K562 (cell line): ENCODE results near the gene FBXW11. TPM values are rescaled to one million over a fixed set of nuclear protein-coding genes. Genes with fewer than 3 reads are reported as not detected.

Source experiments
- ATAC-seq: fragments of 200-7000 bp; cut with Tn5 transposase; 3 replicates; pipeline ENCODE4 v1.9.1; 2020; ENCODE audit warnings: moderate library complexity
- BruUV-seq: library from RNA; stranded (reverse); fragments of 400-500 nt; replicated peaks from 2 replicates; lab custom pipeline; 2021; lab: Mats Ljungman, UMichigan
- CTCF ChIA-PET: fragments of 300-600 bp; formaldehyde crosslinking; extraction: SDS; loops from one replicate; lab custom pipeline; 2021; ENCODE audit warnings: low intra/inter-chr PET ratio; lab: Yijun Ruan, JAX
- POLR2A ChIA-PET: fragments of 300-600, 350-650 bp; sonication (Branson Sonifier 250); formaldehyde crosslinking; extraction: SDS; loops from one replicate; lab custom pipeline; 2021; ENCODE audit warnings: antibody characterized with exemption, inconsistent platforms; lab: Yijun Ruan, JAX
- DNase-seq, 4 experiments: peaks; one replicate each; pipeline versions ENCODE4 v3.0.0 to v3.0.0-alpha.2; 2011 to 2018; ENCODE audit warnings: low spot score in 3 of 4, mixed read lengths in 3 of 4; ENCODE audit errors: extremely low read depth in 1 of 4
- FAIRE-seq: peaks from 2 replicates; lab custom pipeline; 2011; peaks lifted over from hg19 to GRCh38; lab: Jason Lieb, UNC
- H2AFZ ChIP-seq: 2 replicates; pipeline ENCODE4 v1.6.0; 2011; ENCODE audit warnings: low read depth, low read length, control low read depth, inconsistent platforms
- H3K27ac ChIP-seq: fragments of 200-600 bp; 3 replicates; pipeline ENCODE4 v1.8.0; 2011; ENCODE audit warnings: low read depth, mild to moderate bottlenecking, control low read depth, inconsistent platforms, low read length, moderate library complexity, mixed read lengths; ENCODE audit errors: extremely low read depth
- H3K27me3 ChIP-seq, 2 experiments: fragments of 300-600 bp in 1 of 2; 2 replicates in 1 of 2; 3 replicates in 1 of 2; pipeline versions ENCODE4 v1.6.0 to v1.8.0; 2011; ENCODE audit warnings: inconsistent platforms in 2 of 2, low read length in 2 of 2, mild to moderate bottlenecking in 1 of 2, mixed read lengths in 1 of 2, moderate library complexity in 1 of 2; ENCODE audit not compliant: control insufficient read depth in 2 of 2, insufficient read depth in 2 of 2
- H3K36me3 ChIP-seq: fragments of 300-600 bp; 3 replicates; pipeline ENCODE4 v1.8.0; 2011; ENCODE audit warnings: mild to moderate bottlenecking, low read length, inconsistent platforms; ENCODE audit not compliant: control insufficient read depth, insufficient read depth
- H3K4me1 ChIP-seq, 2 experiments: fragments of 200-600 bp in 1 of 2; replicated peaks in 1 of 2; 2 replicates in 1 of 2; 3 replicates in 1 of 2; pipeline versions ENCODE4 v1.5.1 to v1.8.0; 2011; ENCODE audit warnings: inconsistent platforms in 2 of 2, low read length in 2 of 2, mild to moderate bottlenecking in 1 of 2, mixed read lengths in 1 of 2, moderate library complexity in 1 of 2; ENCODE audit not compliant: control insufficient read depth in 2 of 2, insufficient read depth in 2 of 2
- H3K4me2 ChIP-seq: 2 replicates; pipeline ENCODE4 v1.6.1; 2011; ENCODE audit warnings: low read length, control low read depth, inconsistent platforms, mixed read lengths; ENCODE audit not compliant: insufficient read depth
- H3K4me3 ChIP-seq: fragments of 200-600 bp; sonication (generic), shearing (Covaris generic); 2 replicates; pipeline ENCODE4 v1.5.1; 2016; ENCODE audit warnings: control low read depth, inconsistent platforms
- H3K79me2 ChIP-seq: fragments of 200-600 bp; 3 replicates; pipeline ENCODE4 v1.8.0; 2011; ENCODE audit warnings: low read length, inconsistent platforms; ENCODE audit not compliant: control insufficient read depth, insufficient read depth
- H3K9ac ChIP-seq, 2 experiments: 2 replicates each; pipeline versions ENCODE4 v1.6.0 to v1.6.1; 2011; ENCODE audit warnings: low read depth in 2 of 2, low read length in 2 of 2, control low read depth in 1 of 2, inconsistent platforms in 1 of 2, mild to moderate bottlenecking in 1 of 2, mixed read lengths in 1 of 2; ENCODE audit not compliant: insufficient read depth in 1 of 2
- H3K9me1 ChIP-seq: one replicate; pipeline ENCODE4 v1.6.0; 2011; ENCODE audit warnings: inconsistent platforms, mild to moderate bottlenecking, low read length, moderate library complexity; ENCODE audit not compliant: control insufficient read depth, insufficient read depth
- H3K9me3 ChIP-seq: replicated peaks from 2 replicates; pipeline ENCODE4 v1.5.1; 2011; ENCODE audit warnings: low read depth, low read length, inconsistent platforms; ENCODE audit not compliant: control insufficient read depth, insufficient read depth
- H4K20me1 ChIP-seq: replicated peaks from 2 replicates; pipeline ENCODE4 v1.6.1; 2011; ENCODE audit warnings: low read length, inconsistent platforms, mixed read lengths; ENCODE audit not compliant: control insufficient read depth, insufficient read depth
- ERF ChIP-seq: fragments of 450-650 bp; formaldehyde crosslinking; IDR thresholded peaks from 2 replicates; pipeline ENCODE4 v1.4.0; 2020; ENCODE audit warnings: mild to moderate bottlenecking, mixed read lengths
- FIP1L1 ChIP-seq: fragments of 200-400 bp; formaldehyde crosslinking; IDR thresholded peaks from 2 replicates; pipeline ENCODE4 v1.6.1; 2018; ENCODE audit warnings: mild to moderate bottlenecking, low read depth, low read length; ENCODE audit not compliant: poor library complexity, severe bottlenecking
- FOXA3 ChIP-seq, 2 experiments: fragments of 450-650 bp in 1 of 2; sonication (generic) in 1 of 2; formaldehyde crosslinking; IDR thresholded peaks in 1 of 2; conservative IDR thresholded peaks in 1 of 2; 2 replicates each; pipeline versions ENCODE4 v1.4.0 to v1.8.0; 2020 to 2022; ENCODE audit warnings: mild to moderate bottlenecking in 2 of 2, missing genetic modification reagents in 1 of 2
- HMG20A ChIP-seq: fragments of 450-650 bp; formaldehyde crosslinking; conservative IDR thresholded peaks from 2 replicates; pipeline ENCODE4 v1.4.0; 2020; ENCODE audit warnings: mild to moderate bottlenecking, mixed read lengths
- HNRNPH1 ChIP-seq: fragments of 200-400 bp; formaldehyde crosslinking; optimal IDR thresholded peaks from 2 replicates; pipeline ENCODE3; 2017; ENCODE audit warnings: low read depth, mild to moderate bottlenecking, low read length, moderate library complexity
- NR2F6 ChIP-seq: fragments of 450-650 bp; formaldehyde crosslinking; IDR thresholded peaks from 2 replicates; pipeline ENCODE4 v1.4.0; 2020; ENCODE audit warnings: mild to moderate bottlenecking
- SIN3A ChIP-seq, 2 experiments: fragments of 150-350 bp in 1 of 2; IDR thresholded peaks; 2 replicates each; pipeline ENCODE4 v1.6.1; 2011 to 2016; ENCODE audit warnings: borderline replicate concordance in 2 of 2, low read depth in 2 of 2, low read length in 2 of 2, mild to moderate bottlenecking in 2 of 2, moderate library complexity in 2 of 2; ENCODE audit not compliant: control insufficient read depth in 1 of 2
- SMARCB1 ChIP-seq: IDR thresholded peaks from 2 replicates; pipeline ENCODE4 v1.6.1; 2011; ENCODE audit warnings: improper control_type of control experiment, low read depth; ENCODE audit not compliant: insufficient read length
- ZNF253 ChIP-seq: fragments of 250-450 bp; sonication (Bioruptor Pico); conservative IDR thresholded peaks from 2 replicates; pipeline ENCODE4 v1.6.1; 2021; ENCODE audit warnings: mild to moderate bottlenecking
- WGBS: fragments of 100-300 bp; shearing (Covaris generic); methylation state at CpG from one replicate; pipeline ENCODE4 v1.1.6; 2016; ENCODE audit warnings: low coverage, mixed read lengths; ENCODE audit not compliant: insufficient coverage; ENCODE audit errors: missing lambda C conversion rate; 5-methylcytosine and 5-hydroxymethylcytosine counted together
- in situ Hi-C: fragments of 300-500 bp; cut with MboI; formaldehyde crosslinking; loops from 4 replicates; pipeline ENCODE4 v1.15.0; 2018; ENCODE audit warnings: inconsistent platforms, mixed read lengths
- intact Hi-C: fragments of 100-400 bp; cut with micrococcal nuclease; formaldehyde crosslinking; loops from 2 replicates; pipeline ENCODE4 v1.14.2; 2022
- polyA plus RNA-seq, 8 experiments: library from polyadenylated mRNA; depleted of rRNA in 4 of 8; stranded (reverse) in 5 of 8; unstranded in 3 of 8; fragments of >200 nt; fragmentation: Nextera tagmentation in 2 of 8; fragmentation: Illumina TruSeq in 1 of 8; extraction: Ambion mirVana in 2 of 8; extraction: Trizol in 1 of 8; gene quantifications; 2 replicates each; pipeline versions ENCODE4 v1.2.1 to v1.2.3, GENCODE V29; 2011 to 2014; ENCODE audit warnings: inconsistent platforms in 1 of 8, missing spikeins in 1 of 8
- total RNA-seq, 7 experiments: library from RNA; depleted of rRNA in 6 of 7; stranded (reverse); fragments of >200 nt in 6 of 7; fragmentation: Illumina TruSeq in 2 of 7; extraction: Trizol in 2 of 7; gene quantifications; 2 replicates each; pipeline versions ENCODE4 v1.2.1 to v1.2.3, GENCODE V29; 2011 to 2021; ENCODE audit warnings: low replicate concordance in 1 of 7
- TF ChIP-seq, protein P1 (sequence below): fragments of 450-650 bp; IDR thresholded peaks from 2 replicates; pipeline ENCODE4 v1.6.1; 2017; ENCODE audit warnings: antibody characterized with exemption

FBXW11 gene
- total and polyA plus RNA-seq, 9 of the 15 experiments (the other 6 are each of a cell fraction or from before 2014, with no cell fraction given): 3.0 to 28.6 (median 23.6) TPM

DNA sequence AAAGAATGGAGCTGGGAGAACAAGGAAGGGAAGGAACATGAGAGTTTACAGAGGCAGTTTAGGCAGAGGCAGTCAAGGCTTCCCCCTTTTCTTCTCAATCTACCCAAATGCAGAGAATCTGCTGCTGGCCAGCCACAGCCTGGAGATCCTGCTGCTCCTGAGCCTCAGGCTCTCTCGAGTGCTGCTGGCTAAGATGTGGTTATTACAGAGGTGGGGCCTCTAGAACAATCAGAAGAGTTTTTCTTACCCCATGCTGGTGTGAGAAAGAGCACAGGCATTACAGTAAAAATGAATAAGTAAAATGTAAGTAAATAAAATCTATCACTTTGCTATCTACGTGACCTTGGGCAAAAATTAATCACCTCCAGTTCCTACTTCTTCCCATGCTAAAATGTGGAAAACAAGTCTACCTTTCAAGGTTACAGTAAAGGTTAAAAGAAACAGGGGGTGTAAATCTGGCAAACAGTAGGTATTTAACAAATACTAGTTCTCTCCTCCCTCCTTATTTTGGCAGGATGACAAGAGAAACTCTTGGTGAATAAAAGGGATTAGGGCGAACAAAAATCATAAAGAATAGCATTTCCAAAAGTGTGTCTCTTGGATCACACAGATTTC, 31.1 kb downstream of the FBXW11 start:
- WGBS: 72% methylated on average over 3 of the region's 3 CpGs

More for the DNA sequence above, 31.1 kb downstream of the FBXW11 start:
- ATAC-seq: no peak
- Histone ChIP-seq H3K4me1 (no peaks in the 10 kb centered on the region; a peak in 1 of 5 replicates), H3K79me2 (peaks cover 49% of the 10 kb centered on the region), H3K27me3 (no peaks in the 10 kb centered on the region), H3K4me3 (no peak overlapping the region), H3K9me1 (no peaks in the 10 kb centered on the region), H3K36me3 (no peaks in the 10 kb centered on the region), H3K4me2 (no peak overlapping the region), H4K20me1 (no peaks in the 10 kb centered on the region), H2AFZ (no peak overlapping the region), H3K27ac (no peak overlapping the region), H3K9ac (no peak overlapping the region), H3K9me3 (no peaks in the 10 kb centered on the region)
- POLR2A ChIA-PET: no interaction called here
- intact Hi-C loops (no loop called here), in situ Hi-C loops (no loop called here)
- DNase-seq: no peak
- TF ChIP-seq SMARCB1: no peak
- no peak for TF ChIP-seq FOXA3 (CRISPR knock-in tag; conservative IDR thresholded peaks at IDR 0.05 in 1 of 2, IDR thresholded peaks at IDR 0.05 in 1 of 2)
- TF ChIP-seq ERF (CRISPR knock-in tag): no peak
- TF ChIP-seq, protein P1, sequence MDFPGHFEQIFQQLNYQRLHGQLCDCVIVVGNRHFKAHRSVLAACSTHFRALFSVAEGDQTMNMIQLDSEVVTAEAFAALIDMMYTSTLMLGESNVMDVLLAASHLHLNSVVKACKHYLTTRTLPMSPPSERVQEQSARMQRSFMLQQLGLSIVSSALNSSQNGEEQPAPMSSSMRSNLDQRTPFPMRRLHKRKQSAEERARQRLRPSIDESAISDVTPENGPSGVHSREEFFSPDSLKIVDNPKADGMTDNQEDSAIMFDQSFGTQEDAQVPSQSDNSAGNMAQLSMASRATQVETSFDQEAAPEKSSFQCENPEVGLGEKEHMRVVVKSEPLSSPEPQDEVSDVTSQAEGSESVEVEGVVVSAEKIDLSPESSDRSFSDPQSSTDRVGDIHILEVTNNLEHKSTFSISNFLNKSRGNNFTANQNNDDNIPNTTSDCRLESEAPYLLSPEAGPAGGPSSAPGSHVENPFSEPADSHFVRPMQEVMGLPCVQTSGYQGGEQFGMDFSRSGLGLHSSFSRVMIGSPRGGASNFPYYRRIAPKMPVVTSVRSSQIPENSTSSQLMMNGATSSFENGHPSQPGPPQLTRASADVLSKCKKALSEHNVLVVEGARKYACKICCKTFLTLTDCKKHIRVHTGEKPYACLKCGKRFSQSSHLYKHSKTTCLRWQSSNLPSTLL: no peak
- no peak for TF ChIP-seq HMG20A (CRISPR knock-in tag)
- no peak for TF ChIP-seq NR2F6
- no peak for TF ChIP-seq FIP1L1
- no peak for TF ChIP-seq HNRNPH1
- TF ChIP-seq ZNF253 (CRISPR knock-in tag): no peak
- no peak for TF ChIP-seq SIN3A (IDR thresholded peaks at IDR 0.05; ENCODE audit: borderline replicate concordance in 2 of 2, control insufficient read depth in 1 of 2, low read depth in 2 of 2, low read length in 2 of 2)
- no peak for FAIRE-seq
- CTCF ChIA-PET: no interaction called here
- no TSS peak for BruUV-seq
